HG03457 (cell line): ENCODE data around the gene BCOR.

ENCODE experiments used
- ATAC-seq: cut with Tn5 transposase; IDR thresholded peaks from one replicate; pipeline ENCODE4 v1.9.1; 2021; ENCODE audit warnings: moderate number of reproducible peaks; ENCODE audit not compliant: unreplicated experiment

Gene BCOR

DNA sequence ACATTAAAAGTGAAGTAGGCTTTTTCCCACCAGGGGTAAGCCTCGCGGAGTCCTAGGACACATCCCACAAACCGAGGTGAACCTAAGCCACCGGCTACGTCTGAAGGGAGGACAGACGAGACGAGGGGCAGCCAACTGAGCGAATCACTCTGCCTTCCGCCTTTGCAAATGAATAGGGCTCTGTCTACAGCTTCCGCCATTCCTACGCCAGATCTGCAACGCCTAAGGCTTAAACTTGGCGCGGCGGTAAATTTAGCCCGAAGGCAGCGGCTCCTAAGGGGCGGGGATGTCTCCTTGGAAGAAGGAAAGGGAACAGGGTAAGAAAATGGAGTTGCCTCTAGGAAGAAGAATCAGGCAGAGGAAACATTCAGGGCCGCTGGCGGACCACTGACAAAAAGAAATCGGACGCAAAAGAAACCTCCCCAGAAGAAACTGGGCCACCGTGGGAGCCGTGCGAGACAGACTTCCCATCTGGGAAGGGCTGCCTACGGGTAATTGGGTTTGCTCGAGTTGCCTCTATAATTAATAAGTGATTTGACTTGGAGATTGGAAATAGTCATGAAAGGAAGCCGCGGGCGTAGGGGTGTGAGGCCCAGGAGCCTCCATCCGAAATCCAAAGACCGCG is 90.5 kb downstream of the BCOR start:
- no peak for ATAC-seq

- no peak for ATAC-seq
These were observed 91.4 kb downstream of the BCOR start for GRCh38 chrX:40006106-40007017.

DNA sequence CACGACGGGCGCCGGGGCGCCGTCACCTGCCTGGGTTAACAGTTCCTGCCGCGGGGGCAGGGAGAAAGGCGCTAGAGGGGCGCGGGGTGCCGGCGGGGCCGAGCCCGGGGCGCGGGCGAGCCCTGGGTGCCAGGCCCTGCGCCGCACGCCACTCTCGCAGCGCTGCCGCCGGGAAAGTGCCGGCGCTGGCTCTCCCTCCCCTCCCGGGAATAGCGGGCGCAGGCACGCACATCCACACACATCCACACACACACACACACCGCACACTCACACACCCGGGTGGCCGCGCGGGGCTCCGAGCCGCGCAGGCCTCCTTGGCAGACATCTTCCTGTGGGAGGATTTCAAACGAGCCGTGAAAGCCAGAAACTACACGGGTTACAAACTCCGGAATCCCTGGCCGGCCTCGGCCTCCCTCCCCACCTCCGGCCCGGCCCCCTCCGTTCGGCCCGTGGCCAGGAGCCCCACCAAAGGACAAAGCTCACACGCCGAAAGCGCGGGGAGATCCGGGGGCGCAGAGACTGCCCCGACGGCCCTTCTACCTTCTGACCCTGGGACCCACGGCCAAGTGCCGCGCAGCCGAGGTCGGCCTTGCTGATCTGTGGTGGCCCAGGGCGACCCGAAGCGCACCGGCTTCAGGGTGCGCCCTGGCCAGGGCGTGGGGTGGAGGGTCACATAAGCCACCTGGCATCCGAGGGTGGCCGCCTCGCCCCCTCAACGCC is 92.3 kb downstream of the BCOR start:
- no peak for ATAC-seq

GRCh38 chrX:40004921-40005291 is 92.9 kb downstream of the BCOR start:
- no peak for ATAC-seq

DNA sequence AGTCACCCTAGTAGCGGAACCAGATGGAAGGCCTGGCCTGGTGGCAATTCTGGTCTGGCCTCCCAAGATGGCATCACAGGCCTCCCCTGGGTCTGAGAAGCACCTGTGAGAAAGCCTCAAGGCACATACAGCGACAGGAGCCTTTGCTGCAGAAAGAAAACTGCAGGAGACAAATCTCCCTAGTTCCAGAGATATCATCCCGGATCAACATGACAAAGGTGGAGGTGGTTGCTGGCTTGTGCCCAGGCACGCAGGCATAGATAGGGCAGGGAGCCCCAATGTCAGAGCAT is 93.6 kb downstream of the BCOR start:
- no peak for ATAC-seq

GRCh38 chrX:40003428-40004245 is 94.1 kb downstream of the BCOR start:
- ATAC-seq: no peak

- no peak for ATAC-seq
These were observed 94.7 kb downstream of the BCOR start for GRCh38 chrX:40003071-40003427.
